HG03066 (cell line): ENCODE results near the gene DOCK3.
"Not testable (repeated sequence)": the region's sequence is repeated elsewhere in the genome, so short reads cannot be mapped to it uniquely, and the experiment has no call there.

Source experiments
- ATAC-seq: cut with Tn5 transposase; IDR thresholded peaks from one replicate; pipeline ENCODE4 v1.9.1; 2021; ENCODE audit warnings: low read depth; ENCODE audit not compliant: unreplicated experiment

DOCK3 gene

GRCh38 chr3:51340989-51341636 lies 666.4 kb downstream of the DOCK3 start:
- ATAC-seq: no peak

DNA sequence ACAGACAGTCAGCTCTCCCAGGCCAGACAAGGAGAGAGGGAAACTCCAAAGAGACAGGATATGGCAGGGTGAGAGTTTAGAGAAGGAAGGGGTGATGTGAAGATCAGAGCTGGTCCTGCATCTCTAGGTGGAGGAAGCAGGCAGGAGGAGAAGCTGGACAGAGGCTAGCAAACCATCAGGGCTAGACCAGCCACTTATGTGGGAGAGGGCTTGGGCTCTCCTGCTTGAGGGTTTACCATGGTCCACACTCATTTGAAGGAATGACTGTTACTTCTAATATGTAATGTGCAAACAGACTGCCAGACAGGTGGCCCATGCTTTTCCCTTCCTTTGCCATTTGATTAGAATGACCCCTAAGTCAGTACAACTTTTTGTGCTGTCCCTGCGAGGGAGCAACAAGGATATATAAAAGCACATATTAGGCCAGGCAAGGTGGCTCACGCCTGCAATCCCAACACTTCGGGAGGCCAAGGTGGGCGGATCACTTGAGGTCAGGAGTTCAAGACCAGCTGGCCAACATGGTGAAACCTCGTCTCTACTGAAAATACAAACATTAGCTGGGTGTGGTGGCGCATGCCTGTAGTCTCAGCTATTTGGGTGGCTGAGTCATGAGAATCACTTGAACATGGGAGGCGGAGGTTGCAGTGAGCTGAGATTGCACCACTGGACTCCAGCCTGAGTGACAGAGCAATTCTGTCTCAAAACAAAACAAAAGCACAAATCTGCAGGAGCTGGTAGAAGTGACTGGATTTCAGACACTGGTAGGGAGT lies 669.4 kb downstream of the DOCK3 start:
- ATAC-seq: no peak

DNA sequence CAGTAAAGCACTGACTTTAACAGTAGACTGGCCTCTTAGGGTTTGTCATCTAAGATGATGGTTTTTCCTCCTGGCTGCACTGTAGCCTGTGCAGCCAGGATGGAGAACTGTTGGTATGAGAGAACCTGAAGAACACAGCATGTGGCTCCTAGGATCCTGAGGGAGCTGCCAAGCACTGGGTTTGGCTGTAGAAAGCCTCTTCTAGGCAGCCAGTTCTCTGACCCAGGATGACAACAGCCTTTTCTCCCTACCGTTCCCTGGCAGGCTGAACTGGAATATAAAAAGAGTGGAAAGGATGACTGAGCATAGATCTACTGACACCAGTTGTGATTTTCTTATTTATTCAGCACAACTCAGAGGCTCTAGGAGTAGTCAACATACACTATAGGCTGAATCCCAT lies 676.0 kb downstream of the DOCK3 start:
- no peak for ATAC-seq

GRCh38 chr3:51353131-51353530 lies 678.4 kb downstream of the DOCK3 start:
- ATAC-seq: no peak

- no peak for ATAC-seq
Observed at GRCh38 chr3:51353691-51354090, 679.0 kb downstream of the DOCK3 start.

GRCh38 chr3:51354172-51354571 lies 679.4 kb downstream of the DOCK3 start:
- no peak for ATAC-seq

- no peak for ATAC-seq
Observed at GRCh38 chr3:51354731-51355615, 680.2 kb downstream of the DOCK3 start.

GRCh38 chr3:51355891-51356578 lies 681.3 kb downstream of the DOCK3 start:
- no peak for ATAC-seq

GRCh38 chr3:51357856-51358255 lies 683.1 kb downstream of the DOCK3 start:
- ATAC-seq: no peak

GRCh38 chr3:51358981-51359380 lies 684.3 kb downstream of the DOCK3 start:
- ATAC-seq: no peak

GRCh38 chr3:51360806-51361205 lies 686.1 kb downstream of the DOCK3 start:
- no peak for ATAC-seq

DNA sequence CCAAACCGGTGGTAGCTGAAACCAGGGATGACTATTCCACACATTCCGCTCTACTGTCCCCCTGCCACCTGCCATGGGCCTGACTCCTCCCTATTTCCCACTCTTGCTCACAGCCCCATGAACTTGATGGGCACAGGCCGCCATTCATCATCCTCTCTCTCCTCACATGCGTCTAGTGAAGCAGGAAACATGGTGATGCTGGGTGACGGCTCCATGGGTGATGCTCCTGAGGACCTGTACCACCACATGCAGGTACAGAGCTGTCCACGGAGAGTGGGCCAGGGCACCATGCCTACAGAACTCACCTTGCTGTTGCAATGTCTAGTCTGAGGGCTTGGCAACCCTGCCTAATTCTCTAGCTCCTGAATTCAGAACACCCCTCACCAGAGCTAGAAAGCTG lies 687.0 kb downstream of the DOCK3 start:
- ATAC-seq: no peak

DNA sequence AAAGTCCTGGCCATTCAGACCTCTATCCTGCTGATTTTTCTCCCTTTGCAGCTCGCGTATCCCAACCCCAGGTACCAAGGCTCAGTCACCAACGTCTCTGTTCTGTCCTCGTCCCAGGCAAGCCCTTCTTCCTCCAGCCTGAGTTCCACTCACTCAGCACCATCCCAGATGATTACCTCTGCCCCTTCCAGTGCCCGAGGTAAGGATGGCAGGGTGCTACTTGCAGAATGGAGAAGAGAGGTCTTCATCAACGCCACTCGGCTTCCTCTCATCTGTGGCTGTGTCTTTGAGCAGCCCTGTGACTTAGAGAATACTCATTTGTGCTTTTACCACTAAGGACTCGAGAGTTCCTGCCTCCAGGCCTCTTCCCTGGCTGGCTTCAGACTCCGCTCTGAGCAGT lies 687.7 kb downstream of the DOCK3 start:
- ATAC-seq: no peak

DNA sequence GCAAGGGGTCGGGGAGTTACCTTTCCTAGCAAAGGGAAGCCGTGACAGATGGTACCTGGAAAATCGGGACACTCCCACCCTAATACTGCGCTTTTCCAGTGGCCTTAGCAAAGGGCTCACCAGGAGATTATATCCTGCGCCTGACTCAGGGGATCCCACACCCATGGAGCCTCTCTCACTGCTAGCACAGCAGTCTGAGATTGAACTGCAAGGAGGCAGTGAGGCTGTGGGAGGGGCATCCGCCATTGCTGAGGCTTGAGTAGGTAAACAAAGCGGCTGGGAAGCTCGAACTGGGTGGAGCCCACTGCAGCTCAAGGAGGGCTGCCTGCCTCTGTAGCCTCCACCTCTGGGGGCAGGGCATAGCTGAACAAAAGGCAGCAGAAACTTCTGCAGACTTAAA lies 693.5 kb downstream of the DOCK3 start:
- ATAC-seq: not testable (repeated sequence)

GRCh38 chr3:51371943-51372557 lies 697.3 kb downstream of the DOCK3 start:
- ATAC-seq: no peak

- ATAC-seq: no peak
Observed at GRCh38 chr3:51373658-51374421, 699.1 kb downstream of the DOCK3 start.

DNA sequence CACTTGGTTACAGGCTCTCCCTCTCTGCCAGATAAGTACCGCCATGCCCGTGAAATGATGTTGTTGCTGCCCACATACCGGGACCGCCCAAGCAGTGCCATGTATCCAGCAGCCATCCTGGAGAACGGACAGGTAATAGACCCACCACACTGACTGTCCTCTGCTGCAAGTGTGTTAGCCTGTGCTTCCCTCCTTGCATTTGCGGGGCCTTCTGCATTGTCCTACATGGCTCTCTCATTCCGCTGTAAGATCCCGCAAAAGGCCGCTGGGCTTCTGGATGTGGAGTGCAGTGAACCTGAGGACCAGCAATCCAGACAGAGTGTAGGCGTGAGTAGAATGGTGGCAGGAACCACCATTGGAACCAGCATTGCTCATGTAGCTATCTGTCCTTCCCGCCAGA lies 699.7 kb downstream of the DOCK3 start:
- no peak for ATAC-seq

DNA sequence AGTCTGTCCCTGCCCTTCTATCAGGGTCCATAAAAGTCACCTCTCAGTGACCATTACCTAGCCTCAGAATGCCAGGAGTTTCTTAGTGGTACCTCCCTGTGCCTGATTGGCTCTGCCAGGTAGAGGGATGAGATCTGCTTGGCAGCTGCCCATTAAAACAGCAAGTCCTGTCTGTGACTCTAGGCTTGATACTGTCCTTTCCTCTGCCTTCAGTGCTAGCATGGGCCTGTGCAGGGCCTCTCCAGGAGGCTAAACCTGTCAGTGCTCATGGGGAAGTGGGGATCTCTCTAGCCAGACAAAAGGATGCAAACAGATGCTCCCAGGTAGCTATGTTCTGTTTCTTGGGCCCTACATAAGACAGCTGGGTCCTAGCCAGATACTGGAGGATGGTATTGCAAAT lies 700.4 kb downstream of the DOCK3 start:
- no peak for ATAC-seq

- ATAC-seq: no peak
Observed at GRCh38 chr3:51375571-51375970, 700.8 kb downstream of the DOCK3 start.

DNA sequence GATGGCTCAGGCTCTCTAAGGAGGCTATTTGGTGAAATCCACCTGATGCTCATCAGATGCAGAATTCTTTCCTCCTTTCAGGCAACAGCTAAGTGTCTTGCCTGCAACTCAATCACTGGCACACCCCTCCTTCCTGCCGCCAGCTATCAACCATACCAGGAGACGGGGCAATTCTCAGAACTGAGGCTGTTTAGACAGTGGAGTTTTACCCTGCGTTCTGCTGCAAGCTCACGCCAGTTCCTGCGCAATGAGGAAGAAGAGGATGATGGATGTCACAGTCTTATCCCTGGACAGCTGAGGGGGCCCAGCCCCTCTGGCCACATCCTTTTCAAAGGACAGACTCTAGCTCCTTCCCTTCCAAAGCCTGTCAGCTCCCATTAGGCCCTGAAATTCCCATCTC lies 703.3 kb downstream of the DOCK3 start:
- no peak for ATAC-seq
